ENCODE data around the gene SULT1C4. TPM values are rescaled to one million over a fixed set of nuclear protein-coding genes. Genes with fewer than 3 reads are reported as not detected.

Gene SULT1C4
- total and polyA plus RNA-seq, 2 experiments from 2014 or later: 0.87 to 2.1 TPM

DNA sequence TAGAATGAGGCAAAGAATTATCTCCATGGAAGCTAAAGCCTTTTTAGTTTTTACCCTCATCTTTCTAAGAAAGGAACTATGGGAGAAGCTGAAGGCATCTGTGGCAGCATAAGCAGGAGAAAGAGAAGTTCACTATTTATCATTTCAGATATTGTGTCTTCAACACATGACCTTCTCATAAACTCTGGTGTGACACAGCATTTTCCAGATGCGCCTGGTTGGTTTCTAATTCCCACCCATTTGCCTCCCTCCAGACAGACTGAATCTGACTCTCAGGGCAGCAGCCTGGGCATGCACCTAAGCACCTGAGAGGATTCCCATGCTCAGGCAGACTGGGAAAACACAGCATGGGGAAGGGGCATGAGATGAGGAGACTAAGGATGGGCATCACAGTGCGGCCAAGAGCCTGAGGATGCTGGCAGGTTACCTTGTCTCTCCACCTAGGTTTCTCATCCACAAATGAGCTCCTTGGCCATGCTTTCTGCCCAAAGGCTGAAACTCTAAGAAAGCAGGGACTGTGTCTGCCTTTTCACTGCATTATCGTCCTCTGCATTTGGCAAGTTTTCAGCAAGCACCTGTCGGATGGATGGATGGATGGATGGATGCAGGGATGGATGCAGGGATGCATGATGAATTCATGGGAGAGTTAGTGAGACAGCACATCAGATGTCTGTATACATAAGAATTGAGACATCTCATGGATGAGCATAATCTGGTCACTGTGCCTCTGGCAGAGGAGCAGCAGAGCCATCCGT, 28.8 kb upstream of the SULT1C4 start (continued):
- TF ChIP-seq, protein P1, sequence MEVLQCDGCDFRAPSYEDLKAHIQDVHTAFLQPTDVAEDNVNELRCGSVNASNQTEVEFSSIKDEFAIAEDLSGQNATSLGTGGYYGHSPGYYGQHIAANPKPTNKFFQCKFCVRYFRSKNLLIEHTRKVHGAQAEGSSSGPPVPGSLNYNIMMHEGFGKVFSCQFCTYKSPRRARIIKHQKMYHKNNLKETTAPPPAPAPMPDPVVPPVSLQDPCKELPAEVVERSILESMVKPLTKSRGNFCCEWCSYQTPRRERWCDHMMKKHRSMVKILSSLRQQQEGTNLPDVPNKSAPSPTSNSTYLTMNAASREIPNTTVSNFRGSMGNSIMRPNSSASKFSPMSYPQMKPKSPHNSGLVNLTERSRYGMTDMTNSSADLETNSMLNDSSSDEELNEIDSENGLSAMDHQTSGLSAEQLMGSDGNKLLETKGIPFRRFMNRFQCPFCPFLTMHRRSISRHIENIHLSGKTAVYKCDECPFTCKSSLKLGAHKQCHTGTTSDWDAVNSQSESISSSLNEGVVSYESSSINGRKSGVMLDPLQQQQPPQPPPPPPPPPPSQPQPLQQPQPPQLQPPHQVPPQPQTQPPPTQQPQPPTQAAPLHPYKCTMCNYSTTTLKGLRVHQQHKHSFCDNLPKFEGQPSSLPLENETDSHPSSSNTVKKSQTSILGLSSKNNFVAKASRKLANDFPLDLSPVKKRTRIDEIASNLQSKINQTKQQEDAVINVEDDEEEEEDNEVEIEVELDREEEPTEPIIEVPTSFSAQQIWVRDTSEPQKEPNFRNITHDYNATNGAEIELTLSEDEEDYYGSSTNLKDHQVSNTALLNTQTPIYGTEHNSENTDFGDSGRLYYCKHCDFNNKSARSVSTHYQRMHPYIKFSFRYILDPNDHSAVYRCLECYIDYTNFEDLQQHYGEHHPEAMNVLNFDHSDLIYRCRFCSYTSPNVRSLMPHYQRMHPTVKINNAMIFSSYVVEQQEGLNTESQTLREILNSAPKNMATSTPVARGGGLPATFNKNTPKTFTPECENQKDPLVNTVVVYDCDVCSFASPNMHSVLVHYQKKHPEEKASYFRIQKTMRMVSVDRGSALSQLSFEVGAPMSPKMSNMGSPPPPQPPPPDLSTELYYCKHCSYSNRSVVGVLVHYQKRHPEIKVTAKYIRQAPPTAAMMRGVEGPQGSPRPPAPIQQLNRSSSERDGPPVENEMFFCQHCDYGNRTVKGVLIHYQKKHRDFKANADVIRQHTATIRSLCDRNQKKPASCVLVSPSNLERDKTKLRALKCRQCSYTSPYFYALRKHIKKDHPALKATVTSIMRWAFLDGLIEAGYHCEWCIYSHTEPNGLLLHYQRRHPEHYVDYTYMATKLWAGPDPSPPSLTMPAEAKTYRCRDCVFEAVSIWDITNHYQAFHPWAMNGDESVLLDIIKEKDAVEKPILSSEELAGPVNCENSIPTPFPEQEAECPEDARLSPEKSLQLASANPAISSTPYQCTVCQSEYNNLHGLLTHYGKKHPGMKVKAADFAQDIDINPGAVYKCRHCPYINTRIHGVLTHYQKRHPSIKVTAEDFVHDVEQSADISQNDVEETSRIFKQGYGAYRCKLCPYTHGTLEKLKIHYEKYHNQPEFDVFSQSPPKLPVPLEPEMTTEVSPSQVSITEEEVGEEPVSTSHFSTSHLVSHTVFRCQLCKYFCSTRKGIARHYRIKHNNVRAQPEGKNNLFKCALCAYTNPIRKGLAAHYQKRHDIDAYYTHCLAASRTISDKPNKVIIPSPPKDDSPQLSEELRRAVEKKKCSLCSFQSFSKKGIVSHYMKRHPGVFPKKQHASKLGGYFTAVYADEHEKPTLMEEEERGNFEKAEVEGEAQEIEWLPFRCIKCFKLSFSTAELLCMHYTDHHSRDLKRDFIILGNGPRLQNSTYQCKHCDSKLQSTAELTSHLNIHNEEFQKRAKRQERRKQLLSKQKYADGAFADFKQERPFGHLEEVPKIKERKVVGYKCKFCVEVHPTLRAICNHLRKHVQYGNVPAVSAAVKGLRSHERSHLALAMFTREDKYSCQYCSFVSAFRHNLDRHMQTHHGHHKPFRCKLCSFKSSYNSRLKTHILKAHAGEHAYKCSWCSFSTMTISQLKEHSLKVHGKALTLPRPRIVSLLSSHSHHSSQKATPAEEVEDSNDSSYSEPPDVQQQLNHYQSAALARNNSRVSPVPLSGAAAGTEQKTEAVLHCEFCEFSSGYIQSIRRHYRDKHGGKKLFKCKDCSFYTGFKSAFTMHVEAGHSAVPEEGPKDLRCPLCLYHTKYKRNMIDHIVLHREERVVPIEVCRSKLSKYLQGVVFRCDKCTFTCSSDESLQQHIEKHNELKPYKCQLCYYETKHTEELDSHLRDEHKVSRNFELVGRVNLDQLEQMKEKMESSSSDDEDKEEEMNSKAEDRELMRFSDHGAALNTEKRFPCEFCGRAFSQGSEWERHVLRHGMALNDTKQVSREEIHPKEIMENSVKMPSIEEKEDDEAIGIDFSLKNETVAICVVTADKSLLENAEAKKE (CRISPR knock-in tag; IDR thresholded peaks at IDR 0.05): no peak

DNA sequence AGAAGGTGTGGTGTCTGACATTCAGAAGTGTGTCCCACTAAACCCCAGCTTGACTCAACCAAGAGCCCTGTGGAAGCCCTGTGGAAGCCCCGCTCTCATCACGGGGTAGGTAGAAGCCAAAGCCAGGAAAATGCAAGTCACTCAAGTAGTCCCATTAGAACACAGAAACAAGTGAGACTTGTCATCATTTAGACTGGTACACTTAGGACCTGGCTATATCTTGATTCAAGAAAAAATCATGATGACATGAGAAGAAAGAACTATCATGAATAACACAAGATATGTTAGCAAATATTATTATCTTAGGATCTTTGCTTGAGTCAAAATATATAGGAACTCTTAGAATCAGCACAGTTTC, 28.2 kb upstream of the SULT1C4 start:
- Mint-ChIP-seq H3K4me3 (no peak overlapping the region), H3K27ac (no peak overlapping the region), H3K27me3 (ENCODE audit: insufficient read depth, low read depth, poor library complexity) (no peaks in the 10 kb centered on the region), H3K36me3 (ENCODE audit: low read depth) (no peaks in the 10 kb centered on the region), H3K9me3 (no peaks in the 10 kb centered on the region), H3K4me1 (no peaks in the 10 kb centered on the region; the same call in 2 of the 3 replicates)
- H3K27ac ChIP-seq (ENCODE audit: low read depth): no peak overlapping the region
- H4K20me1 ChIP-seq (replicated peaks; ENCODE audit: insufficient read depth): no peaks in the 10 kb centered on the region
- DNase-seq (ENCODE audit: low spot score) (no peak), ATAC-seq (no peak)
- TF ChIP-seq EZH2 (IDR thresholded peaks at IDR 0.05; ENCODE audit: low read depth, unreplicated experiment) (no peak), NANOG (IDR thresholded peaks at IDR 0.05; ENCODE audit: borderline replicate concordance) (no peak), POLR2AphosphoS5 (IDR thresholded peaks at IDR 0.05; ENCODE audit: low read depth) (no peak), EZH2phosphoT487 (IDR thresholded peaks at IDR 0.05; ENCODE audit: unreplicated experiment) (no peak), STAT1 (IDR thresholded peaks at IDR 0.05; ENCODE audit: unreplicated experiment) (no peak), ZNF114 (CRISPR knock-in tag; IDR thresholded peaks at IDR 0.05) (no peak), ZNF331 (CRISPR knock-in tag; IDR thresholded peaks at IDR 0.05; ENCODE audit: low read depth) (no peak), JUNB (IDR thresholded peaks at IDR 0.05; ENCODE audit: unreplicated experiment) (no peak), CREB1 (CRISPR knock-in tag; IDR thresholded peaks at IDR 0.05; ENCODE audit: low read depth) (no peak)
- TF ChIP-seq, protein P2, sequence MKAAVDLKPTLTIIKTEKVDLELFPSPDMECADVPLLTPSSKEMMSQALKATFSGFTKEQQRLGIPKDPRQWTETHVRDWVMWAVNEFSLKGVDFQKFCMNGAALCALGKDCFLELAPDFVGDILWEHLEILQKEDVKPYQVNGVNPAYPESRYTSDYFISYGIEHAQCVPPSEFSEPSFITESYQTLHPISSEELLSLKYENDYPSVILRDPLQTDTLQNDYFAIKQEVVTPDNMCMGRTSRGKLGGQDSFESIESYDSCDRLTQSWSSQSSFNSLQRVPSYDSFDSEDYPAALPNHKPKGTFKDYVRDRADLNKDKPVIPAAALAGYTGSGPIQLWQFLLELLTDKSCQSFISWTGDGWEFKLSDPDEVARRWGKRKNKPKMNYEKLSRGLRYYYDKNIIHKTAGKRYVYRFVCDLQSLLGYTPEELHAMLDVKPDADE (IDR thresholded peaks at IDR 0.05): no peak
- TF ChIP-seq, protein P3, sequence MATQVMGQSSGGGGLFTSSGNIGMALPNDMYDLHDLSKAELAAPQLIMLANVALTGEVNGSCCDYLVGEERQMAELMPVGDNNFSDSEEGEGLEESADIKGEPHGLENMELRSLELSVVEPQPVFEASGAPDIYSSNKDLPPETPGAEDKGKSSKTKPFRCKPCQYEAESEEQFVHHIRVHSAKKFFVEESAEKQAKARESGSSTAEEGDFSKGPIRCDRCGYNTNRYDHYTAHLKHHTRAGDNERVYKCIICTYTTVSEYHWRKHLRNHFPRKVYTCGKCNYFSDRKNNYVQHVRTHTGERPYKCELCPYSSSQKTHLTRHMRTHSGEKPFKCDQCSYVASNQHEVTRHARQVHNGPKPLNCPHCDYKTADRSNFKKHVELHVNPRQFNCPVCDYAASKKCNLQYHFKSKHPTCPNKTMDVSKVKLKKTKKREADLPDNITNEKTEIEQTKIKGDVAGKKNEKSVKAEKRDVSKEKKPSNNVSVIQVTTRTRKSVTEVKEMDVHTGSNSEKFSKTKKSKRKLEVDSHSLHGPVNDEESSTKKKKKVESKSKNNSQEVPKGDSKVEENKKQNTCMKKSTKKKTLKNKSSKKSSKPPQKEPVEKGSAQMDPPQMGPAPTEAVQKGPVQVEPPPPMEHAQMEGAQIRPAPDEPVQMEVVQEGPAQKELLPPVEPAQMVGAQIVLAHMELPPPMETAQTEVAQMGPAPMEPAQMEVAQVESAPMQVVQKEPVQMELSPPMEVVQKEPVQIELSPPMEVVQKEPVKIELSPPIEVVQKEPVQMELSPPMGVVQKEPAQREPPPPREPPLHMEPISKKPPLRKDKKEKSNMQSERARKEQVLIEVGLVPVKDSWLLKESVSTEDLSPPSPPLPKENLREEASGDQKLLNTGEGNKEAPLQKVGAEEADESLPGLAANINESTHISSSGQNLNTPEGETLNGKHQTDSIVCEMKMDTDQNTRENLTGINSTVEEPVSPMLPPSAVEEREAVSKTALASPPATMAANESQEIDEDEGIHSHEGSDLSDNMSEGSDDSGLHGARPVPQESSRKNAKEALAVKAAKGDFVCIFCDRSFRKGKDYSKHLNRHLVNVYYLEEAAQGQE (IDR thresholded peaks at IDR 0.05; ENCODE audit: unreplicated experiment): no peak
- TF ChIP-seq, protein P4, sequence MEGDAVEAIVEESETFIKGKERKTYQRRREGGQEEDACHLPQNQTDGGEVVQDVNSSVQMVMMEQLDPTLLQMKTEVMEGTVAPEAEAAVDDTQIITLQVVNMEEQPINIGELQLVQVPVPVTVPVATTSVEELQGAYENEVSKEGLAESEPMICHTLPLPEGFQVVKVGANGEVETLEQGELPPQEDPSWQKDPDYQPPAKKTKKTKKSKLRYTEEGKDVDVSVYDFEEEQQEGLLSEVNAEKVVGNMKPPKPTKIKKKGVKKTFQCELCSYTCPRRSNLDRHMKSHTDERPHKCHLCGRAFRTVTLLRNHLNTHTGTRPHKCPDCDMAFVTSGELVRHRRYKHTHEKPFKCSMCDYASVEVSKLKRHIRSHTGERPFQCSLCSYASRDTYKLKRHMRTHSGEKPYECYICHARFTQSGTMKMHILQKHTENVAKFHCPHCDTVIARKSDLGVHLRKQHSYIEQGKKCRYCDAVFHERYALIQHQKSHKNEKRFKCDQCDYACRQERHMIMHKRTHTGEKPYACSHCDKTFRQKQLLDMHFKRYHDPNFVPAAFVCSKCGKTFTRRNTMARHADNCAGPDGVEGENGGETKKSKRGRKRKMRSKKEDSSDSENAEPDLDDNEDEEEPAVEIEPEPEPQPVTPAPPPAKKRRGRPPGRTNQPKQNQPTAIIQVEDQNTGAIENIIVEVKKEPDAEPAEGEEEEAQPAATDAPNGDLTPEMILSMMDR (conservative IDR thresholded peaks at IDR 0.05; ENCODE audit: low read depth in 2 of 2): no peak
- no peak overlapping the region for H3K4me3 ChIP-seq
- H3F3A ChIP-seq (replicated peaks; ENCODE audit: low read depth): no peaks in the 10 kb centered on the region
- H3K4me1 ChIP-seq (ENCODE audit: insufficient read depth): no peaks in the 10 kb centered on the region; the same call in 1 of the 2 replicates
- peaks cover 7% of the 10 kb centered on the region; the same call in 1 of the 2 replicates for H3K9me2 ChIP-seq (ENCODE audit: insufficient read depth)
- H3K79me2 ChIP-seq (replicated peaks; ENCODE audit: insufficient read depth): no peaks in the 10 kb centered on the region
- H3K27me3 ChIP-seq (ENCODE audit: insufficient read depth): no peaks in the 10 kb centered on the region
- H3K4me2 ChIP-seq: no peak overlapping the region
- no peaks in the 10 kb centered on the region for H3K36me3 ChIP-seq (ENCODE audit: insufficient read depth)
- H2AFZ ChIP-seq: peak overlapping the region; percentile 35; the same call in 1 of the 2 replicates

All from GM23338 (cell line).